ENCODE measurements around the gene MCM6.

DNA sequence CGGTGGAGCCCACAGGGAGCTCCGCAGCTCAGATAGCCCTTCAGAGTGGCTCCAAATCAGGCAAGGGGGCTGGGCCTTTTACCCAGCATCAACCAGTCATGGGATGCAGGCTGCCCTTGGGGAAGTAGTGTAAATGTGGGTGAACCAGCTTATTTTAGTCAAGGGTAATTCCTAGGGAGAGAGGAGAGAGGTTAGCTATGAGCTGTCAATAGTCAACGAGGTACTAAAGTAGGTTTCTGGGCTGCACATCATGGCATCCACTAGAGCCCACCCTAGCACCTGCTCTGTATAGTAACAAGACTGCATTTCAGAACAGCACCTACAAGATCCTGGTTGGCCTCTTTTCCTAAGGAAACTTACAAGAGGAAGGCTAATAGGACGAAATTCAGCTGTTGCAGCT lies 9.5 kb upstream of the MCM6 start:
- TF ChIP-seq, protein P1, sequence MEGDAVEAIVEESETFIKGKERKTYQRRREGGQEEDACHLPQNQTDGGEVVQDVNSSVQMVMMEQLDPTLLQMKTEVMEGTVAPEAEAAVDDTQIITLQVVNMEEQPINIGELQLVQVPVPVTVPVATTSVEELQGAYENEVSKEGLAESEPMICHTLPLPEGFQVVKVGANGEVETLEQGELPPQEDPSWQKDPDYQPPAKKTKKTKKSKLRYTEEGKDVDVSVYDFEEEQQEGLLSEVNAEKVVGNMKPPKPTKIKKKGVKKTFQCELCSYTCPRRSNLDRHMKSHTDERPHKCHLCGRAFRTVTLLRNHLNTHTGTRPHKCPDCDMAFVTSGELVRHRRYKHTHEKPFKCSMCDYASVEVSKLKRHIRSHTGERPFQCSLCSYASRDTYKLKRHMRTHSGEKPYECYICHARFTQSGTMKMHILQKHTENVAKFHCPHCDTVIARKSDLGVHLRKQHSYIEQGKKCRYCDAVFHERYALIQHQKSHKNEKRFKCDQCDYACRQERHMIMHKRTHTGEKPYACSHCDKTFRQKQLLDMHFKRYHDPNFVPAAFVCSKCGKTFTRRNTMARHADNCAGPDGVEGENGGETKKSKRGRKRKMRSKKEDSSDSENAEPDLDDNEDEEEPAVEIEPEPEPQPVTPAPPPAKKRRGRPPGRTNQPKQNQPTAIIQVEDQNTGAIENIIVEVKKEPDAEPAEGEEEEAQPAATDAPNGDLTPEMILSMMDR (IDR thresholded peaks at IDR 0.05; ENCODE audit: insufficient read depth, low read length, poor library complexity, severe bottlenecking) = no peak
- no peak for TF ChIP-seq EZH2phosphoT487 (conservative IDR thresholded peaks at IDR 0.05; ENCODE audit: low read length)

Measured in SU-DHL-6 (cell line).